HG03108 (cell line): ENCODE data around the gene FHIP1A.
"Not testable (repeated sequence)": the region's sequence is repeated elsewhere in the genome, so short reads cannot be mapped to it uniquely, and the experiment has no call there.

ENCODE experiments used
- ATAC-seq: cut with Tn5 transposase; IDR thresholded peaks from one replicate; pipeline ENCODE4 v1.9.1; 2021; ENCODE audit warnings: moderate library complexity; ENCODE audit not compliant: unreplicated experiment

The FHIP1A gene

DNA sequence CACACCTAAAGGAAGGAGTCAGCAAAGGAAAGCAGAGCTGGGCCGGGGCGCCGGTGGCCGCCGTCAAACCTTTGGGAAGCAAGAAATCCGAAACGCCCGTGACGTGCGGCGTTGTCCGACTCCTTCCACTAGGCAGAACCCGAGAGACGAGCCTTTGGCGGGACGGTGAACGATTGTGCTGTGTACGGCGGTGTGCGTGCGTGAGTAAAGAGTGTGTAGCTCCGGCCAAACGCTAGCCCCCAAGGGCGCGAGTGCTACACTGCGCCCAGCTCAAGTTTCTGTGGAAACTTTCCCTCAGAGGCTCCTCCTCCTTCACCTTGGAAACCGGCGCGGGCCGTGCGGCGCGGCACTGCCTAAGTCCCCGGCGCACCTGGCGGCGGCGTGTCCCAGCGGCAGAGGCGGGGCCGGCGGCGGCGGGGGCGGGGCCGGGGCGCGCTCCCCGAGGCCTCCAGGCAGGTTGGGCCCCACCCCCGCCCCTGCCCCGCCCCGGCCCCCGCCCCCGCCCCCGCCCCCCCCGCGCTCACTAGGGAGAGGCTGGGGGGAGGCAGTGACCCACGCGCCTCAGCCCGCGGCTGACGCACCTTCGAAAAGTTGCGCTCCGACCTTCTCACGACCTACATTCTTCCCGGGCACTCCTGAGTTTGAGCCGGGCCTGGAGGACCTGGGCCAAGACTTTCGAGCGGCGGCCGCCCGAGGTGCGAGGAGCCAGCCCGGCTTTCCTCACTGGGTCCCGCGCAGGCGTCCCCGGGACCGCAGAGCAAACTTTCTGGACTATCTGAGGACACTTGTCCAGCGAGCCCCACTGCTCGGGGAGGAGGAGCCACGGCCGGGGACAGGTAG lies at the start of gene FHIP1A:
FHIP1A (plus strand) TSS at position 547 of the 840 bp plus-strand sequence. CDS start 157,084 bp downstream, outside the sequence.
- ATAC-seq = peak; percentile 92

DNA sequence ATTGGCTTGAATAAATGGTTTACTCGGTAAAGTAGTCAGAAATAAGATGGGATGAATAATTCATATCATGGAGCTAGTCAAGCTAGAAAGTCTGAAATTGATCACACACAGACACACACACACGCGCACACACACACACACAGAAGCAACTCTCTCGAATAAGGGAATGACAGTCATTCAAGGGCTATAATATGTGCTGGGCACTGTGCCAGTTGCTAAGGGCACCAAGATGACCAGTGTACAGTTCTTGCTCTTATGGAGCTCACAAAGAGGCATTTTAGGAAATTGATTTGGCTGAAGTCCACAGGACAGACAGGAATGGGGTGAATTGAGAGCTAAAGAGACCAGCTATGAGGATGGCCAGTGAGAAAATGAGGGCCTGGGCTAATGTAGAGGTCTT lies 49.4 kb upstream of the FHIP1A start:
- no peak for ATAC-seq

DNA sequence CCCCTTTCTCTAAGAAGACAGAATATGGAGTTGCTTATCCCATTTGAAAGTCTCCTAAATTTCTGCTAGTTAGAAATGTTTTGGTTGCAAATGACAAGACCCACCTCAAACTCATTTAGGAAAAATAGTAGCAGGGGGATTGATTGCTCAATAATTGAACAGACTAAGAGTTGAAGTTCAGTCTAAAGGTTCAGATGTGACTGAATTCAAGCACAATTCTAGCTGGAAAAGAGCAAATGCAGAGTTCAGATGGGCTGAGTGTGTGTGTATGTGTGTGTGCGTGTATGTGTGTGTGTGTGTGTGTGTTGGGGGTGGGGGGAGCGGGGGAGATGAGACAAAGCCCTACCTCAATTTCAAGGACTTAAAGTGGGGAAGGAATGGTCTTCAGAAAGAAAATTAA lies 47.9 kb upstream of the FHIP1A start:
- ATAC-seq = no peak

DNA sequence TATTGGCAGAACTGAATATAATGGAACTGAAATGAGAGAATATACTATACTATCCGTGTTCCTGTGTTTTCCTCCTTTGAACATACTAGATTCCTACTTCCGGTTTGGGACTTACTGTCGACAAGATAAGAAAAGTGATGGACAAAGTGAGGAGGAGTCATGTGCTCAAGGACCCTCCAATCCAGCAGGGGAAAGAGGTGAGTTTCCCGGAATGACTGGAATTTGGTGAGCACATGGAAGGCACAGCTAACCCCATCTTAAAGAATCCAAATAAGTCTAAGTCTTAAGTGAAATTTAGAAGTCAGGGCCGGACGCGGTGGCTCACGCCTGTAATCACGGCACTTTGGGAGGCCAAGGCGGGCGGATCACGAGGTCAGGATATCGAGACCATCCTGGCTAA lies 47.0 kb upstream of the FHIP1A start:
- no peak for ATAC-seq

DNA sequence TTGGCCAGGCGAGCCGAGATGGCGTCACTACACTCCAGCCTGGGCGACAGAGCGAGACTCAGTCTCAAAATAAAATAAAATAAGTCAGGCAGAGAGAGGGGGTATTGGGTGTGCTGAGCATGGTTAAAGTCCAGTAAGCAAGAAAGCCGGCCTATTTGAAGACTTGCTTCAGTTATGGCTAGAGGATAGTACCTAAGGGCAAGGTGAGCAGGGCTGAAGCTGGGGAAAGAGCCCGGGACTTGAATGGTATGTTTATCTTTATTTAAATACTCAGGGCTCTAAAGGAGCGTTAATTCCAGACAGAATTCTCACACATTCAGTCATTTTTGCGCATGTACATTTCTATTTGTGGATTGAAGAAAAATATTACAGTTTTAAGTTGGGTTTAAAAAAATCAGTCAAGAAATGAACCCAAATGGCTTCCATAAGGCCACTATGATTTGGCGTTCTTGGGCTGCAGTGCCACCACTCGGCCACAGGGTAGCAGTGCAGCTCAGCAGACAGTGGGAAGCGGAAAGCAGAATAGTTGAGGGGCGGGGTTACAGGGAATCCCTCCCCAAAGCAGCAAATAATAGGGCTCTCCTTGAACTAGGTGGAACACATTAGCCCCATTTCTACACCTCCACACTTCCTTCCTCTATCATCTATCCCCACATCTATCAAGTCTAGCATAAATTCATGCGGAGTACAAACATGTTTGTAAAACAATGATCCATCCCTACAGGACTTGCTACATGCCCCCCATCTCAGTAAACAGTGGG lies 46.4 kb upstream of the FHIP1A start:
- peak; percentile 95 for ATAC-seq

DNA sequence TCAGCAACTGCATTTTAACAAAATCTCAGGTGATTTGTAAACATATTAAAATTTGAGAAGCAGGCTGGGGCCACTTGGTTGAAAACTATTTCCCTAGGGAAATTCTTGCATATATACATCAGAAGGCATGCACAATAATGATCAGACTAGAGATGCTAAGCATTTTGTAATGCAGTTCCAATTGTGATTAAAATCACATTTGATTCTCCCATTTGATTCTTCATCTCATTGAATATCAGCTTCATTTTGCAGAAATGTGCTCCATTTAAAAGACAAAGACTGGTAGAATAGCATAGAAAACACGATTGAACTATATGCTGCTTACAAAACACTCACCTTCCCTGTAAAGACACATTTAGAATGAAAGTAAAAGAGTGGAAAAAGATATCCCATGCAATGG lies 32.4 kb upstream of the FHIP1A start:
- no peak for ATAC-seq

DNA sequence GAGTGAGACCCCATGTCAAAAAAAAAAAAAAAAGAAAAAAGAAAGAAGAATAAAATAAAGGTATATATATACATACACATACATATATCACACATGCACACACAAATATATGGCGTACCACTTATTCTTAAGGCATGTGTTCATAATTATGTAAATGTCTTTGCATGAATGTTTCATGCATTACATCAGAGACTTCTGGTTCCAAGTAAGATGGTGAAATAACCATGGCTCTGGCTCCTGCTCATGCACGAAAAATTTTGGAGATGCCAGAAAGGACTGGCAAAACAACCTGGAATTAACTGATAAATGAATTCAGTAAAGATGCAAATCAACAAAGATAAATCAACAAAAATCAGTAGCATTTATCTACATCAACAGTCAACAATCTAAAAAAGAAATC lies 19.7 kb upstream of the FHIP1A start:
- ATAC-seq = no peak

DNA sequence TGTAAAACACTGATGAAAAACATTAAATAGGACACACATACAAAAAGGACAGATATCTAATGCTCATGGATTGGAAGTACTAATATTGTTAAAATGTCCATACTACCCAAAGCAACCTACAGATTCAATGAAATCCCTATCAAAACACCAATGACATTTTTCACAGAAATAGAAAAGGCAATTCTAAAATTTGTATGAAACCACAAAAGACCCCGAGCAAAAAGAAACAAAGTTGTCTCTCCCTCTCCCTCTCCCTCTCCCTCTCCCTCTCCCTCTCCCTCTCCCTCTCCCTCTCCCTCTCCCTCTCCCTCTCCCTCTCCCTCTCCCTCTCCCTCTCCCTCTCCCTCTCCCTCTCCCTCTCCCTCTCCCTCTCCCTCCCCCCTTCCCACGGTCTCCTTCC lies 19.2 kb upstream of the FHIP1A start:
- not testable (repeated sequence) for ATAC-seq

DNA sequence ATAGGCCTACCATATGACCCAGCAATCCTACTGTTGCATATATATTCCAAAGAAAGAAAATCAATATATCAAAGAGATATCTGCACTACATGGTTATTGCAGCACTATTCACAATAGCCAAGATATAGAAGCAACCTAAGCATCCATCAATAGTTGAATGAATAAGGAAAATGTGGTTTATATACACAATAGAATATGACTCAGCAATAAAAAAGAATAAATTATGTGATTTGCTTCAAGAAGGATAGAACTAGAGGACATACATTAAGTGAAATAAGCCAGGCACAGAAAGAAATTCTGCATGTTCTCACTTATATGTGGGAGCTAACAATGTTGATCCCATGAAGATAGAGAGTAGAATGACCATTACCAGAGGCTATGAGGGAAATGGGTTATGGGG lies 13.1 kb upstream of the FHIP1A start:
- no peak for ATAC-seq

DNA sequence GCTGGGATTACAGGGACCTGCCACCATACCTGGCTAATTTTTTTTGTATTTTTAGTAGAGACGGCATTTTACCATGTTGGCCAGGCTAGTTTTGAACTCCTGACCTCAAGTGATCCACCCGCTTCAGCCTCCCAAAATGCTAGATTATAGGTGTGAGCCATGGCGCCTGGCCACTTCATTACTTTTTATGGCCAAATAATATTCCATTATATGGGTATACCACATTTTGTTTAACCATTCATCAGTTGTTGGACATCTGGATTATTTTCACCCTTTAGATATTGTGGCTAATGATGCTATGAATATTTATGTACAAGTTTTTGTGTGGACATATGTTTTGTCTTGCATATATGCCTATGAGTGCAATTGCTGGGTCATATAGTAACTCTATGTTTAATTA lies 8.6 kb upstream of the FHIP1A start:
- no peak for ATAC-seq

DNA sequence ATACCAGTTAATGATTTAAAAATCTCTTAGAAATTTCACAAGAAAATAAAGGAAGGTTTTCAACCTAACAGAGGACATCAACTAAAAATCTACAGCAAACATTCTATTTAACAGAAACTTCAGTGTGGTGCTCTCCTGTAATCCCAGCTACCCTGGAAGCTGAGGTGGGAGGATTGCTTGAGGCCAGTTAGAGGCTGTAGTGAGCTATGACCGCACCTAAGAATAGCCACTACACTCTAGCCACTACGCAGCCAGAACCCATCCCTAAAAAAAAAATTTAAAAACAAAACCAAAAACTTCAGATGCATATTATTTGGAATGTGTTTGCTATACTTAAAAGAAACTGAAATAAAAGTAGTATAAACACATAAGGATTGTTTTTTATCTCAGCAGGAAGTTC lies 7.2 kb upstream of the FHIP1A start:
- ATAC-seq = no peak

DNA sequence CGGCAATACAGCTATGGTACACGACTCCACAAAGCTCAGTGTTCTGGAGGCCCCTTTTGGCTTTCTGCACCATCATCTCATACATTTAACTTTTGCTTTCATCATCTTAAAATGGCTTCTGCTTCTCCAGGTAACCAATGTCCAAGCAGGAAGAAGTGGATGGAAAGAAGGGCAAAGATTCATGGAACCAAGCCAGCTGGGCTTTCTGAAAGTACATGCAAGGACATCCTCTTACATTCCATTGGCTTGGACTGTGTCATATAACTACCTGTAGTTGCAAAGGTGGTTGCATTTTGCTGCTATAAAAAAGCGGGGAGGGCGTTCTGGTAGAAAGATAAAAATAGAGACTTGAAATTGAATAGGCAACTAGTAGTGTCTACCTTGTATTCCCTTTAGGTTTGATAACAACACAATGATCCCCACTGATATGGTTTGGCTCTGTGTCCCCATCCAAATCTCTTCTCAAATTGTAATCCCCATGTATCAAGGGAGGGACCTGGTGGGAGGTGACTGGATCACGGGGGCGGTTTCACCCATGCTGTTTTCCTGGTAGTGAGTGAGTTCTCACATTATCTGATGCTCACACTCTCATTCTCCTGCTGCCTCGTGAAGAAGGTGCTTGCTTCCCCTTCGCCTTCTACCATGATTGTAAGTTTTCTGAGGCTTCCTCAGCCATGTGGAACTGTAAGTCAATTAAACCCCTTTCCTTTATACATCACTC lies 6.7 kb upstream of the FHIP1A start:
- ATAC-seq = no peak

DNA sequence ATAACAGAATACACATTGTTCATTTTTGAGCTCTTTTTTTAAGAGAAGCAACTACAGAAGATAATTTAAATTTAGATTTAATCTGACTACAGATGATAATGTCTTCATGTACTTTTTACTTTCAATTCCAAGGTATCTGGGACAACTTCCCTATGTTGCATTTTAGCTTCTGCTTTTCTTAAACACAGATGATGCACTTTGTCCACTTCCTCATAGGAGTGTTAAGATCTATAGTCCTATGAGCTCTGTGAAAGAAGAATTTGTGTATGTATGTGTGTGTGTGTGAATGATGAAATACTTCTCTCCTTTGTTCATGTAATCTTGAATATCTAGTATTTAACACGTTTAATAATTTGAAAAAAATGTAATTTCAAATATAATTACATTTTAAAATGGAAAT lies 5.3 kb upstream of the FHIP1A start:
- ATAC-seq = no peak

DNA sequence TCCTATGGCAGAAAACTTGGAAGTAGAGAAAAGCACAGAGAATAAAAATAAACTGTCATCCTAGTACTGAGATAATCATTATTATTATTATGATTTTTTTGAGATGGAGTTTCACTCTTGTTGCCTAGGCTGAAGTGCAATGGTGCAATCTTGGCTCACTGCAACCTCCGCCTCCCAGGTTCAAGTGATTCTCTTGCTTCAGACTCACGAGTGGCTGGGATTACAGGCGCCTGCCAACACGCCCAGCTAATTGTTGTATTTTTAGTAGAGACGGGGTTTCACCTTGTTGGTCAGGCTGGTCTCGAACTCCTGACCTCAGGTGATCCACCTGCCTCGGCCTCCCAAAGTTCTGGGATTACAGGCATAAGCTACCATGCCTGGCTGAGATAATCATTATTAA lies 4.2 kb upstream of the FHIP1A start:
- ATAC-seq = not testable (repeated sequence)

DNA sequence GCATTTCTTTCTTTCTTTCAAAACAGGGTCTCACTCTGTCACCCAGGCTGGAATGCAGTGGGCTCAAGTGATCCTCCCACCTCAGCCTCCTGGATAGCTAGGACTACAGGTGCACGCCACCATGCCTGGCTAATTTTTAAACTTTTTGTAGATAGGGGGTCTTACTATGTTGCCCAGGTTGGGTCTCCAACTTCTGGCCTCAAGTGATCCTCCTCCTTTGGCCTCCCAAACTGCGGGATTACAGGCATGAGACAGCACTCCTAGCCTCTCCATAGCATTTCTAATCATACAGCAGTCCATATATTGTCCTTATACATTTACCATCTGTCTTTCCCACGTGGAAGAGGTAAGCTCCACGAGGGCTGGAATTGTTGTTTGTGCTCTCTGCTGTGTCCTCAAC lies 2.0 kb upstream of the FHIP1A start:
- no peak for ATAC-seq

DNA sequence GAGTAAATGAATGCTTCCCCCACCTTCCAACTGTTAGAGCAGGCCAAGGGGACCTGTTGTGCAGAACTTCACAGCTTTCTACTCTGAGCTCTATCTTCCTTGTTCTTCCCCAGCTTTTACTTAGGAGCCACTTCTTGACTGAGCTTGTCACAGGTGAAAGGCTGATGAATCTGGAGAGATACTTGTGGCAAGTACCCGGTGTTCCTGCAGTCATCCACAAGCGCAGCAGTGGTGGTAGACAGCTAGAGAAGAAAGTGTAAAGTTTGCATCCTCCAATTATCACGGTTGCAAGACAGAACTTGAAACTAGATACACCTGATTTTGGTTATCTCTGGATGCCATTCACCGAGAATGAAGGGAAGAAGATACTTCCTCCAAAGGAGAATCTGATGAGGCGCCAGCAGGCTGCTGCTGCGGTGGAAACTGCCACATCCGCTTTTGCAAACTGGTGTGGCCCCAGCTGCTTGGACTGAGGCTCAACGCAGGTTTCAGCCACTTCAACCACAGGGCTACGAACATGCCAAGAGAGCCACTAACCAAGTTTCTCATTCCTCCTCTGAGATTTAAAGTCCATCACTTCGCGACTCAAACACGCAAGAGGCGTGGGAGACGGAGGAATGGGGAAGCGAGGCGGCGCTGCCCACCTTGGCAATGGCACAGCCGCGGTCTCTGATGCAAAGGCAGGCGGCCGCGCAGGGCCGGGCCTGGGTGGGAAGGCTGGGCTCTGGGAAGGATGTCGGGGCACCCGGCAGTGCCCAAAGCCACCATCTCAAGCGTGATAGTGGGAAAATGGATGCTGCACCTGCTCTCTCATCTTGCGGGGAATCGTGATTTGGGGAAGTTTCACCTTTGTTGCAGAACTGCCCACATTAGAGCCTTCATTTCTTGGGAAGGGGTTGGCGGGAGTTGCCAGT lies 1.3 kb upstream of the FHIP1A start:
- peak; percentile 72 for ATAC-seq

DNA sequence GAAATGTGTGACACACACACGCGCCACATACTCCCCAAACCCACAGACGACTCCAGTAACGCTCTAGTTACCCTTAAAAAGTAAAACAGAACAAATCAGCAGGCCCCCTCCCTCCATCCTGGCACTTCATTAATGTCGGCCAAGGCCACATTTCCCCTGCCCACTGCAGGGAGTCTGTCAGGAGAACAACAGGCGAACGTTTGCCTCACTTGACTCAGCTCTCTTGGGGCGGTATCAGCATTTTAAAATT lies 671 bp upstream of the FHIP1A start:
- no peak for ATAC-seq

DNA sequence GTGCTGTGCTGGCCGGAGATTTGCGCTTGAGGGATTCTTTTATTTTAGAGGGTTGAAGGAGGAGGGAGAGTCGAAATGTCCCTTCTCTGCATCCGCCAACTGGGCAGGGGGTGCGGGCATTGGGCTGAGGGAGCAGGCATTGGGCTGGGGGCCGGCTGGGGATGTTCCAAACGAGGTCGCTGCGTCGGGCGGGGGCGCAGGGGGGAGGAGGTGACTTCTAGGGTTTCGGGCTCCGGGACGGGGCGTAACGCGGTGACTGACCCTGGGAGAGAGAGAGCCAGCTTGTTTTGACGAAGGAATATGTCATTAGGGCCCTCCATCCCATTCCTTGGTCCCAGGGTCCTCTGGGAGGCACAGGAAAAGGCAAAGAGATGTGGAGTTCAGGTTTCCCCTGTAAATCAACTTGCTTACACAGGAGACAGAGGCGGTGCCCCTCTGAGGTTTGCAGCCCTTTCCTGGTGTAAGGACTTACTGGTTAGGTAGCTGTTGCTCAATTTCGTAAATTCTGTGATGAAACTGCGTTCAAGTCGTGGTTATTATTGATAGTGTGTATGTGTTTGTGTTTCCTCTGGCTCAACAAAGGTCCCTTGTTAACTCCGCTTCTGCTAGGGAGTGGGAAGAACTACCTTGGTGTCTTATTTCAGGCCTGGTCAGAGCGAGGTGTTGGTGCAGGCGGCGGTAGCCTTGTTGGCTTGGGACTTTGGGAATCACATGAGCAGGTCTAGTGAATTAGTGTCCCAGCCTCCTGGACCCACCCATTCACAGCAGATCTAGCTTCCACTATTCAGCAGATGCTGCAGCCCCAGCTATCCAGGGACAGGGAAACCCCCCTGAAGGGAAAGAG lies 716 bp downstream of the FHIP1A start:
- ATAC-seq = no peak

DNA sequence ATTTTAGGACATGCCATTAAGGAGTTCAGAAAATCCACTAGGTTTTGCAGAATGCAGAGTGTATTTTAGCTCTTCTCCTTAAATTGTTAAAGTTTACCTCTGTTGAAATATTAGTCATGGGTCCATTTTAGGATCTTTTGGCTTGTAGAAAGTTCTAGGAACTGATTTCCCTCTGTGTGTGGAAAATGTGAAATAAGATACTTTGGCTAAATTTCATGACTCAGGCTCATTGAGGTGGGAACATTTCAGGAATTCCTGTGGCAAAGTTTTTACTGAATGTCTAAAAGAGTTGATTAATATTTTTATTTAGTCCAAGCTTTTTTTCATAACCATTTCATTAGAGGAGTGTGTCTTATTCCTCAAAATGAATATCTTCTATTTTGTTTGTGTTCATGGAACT lies 7.0 kb downstream of the FHIP1A start:
- ATAC-seq = no peak

DNA sequence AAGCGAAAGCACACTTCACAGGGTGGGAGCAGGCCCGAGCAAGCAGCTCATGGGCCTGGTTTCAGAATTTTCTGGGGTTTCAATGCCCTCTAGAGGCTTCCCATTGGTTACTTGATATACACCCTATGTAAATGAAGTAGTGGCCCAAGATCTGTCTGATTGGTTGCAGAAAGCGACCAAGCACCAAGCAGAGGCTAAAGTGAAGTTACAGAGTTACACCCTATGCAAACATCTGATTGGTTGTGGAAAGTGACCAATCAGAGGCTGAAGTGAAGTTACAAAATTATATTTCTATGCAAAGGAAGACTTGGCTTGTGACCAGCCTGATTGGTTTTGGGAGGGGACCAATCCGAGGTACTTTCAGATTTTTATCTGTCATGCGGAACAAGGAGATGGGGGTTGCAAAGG lies 8.2 kb downstream of the FHIP1A start:
- ATAC-seq = no peak
